Stomach (tissue), 9 donors: ENCODE data around the gene ZDHHC20. TPM values are rescaled to one million over a fixed set of nuclear protein-coding genes. Genes with fewer than 3 reads are reported as not detected.

ENCODE experiments used
- DNase-seq, 2 donors: peaks; one replicate each; pipeline versions ENCODE4 v3.0.0 to v3.0.0-alpha.2; 2013 to 2019
- H3K27ac ChIP-seq, 5 donors: fragments of 200-600 bp in 4 of 5; sonication (generic) in 4 of 5; one replicate each; pipeline ENCODE4 v1.5.1; 2013 to 2019; ENCODE audit warnings: mild to moderate bottlenecking in 1 of 5, moderate library complexity in 1 of 5
- H3K27me3 ChIP-seq, 3 donors: fragments of 200-600 bp; sonication (generic); one replicate each; pipeline ENCODE4 v1.5.1; 2017 to 2019; ENCODE audit warnings: mixed run types in 1 of 3
- H3K36me3 ChIP-seq, 4 donors: fragments of 200-600 bp; sonication (generic); 1 replicate in 3 of 4; 2 replicates in 1 of 4; pipeline ENCODE4 v1.5.1; 2016 to 2019
- H3K4me1 ChIP-seq, 4 donors: fragments of 200-600 bp; sonication (generic); one replicate each; pipeline ENCODE4 v1.5.1; 2016 to 2019
- H3K4me3 ChIP-seq, 4 donors: fragments of 200-600 bp; sonication (generic) in 3 of 4; one replicate each; pipeline ENCODE4 v1.5.1; 2016 to 2019; ENCODE audit warnings: mild to moderate bottlenecking in 1 of 4
- H3K9me3 ChIP-seq, 4 donors: fragments of 200-600 bp; sonication (generic); one replicate each; pipeline ENCODE4 v1.5.1; 2016 to 2019
- EP300 ChIP-seq: sonication (generic); formaldehyde crosslinking; IDR thresholded peaks from one replicate; pipeline ENCODE4 v1.6.1; 2017; ENCODE audit warnings: antibody characterized with exemption
- POLR2A ChIP-seq, 4 donors: fragments of 450-650 bp; IDR thresholded peaks; one replicate each; pipeline ENCODE4 v1.6.1; 2016; ENCODE audit warnings: antibody characterized with exemption in 4 of 4, control low read depth in 2 of 4, mild to moderate bottlenecking in 1 of 4, moderate library complexity in 1 of 4
- POLR2AphosphoS5 ChIP-seq, 3 donors: sonication (generic); formaldehyde crosslinking; IDR thresholded peaks; one replicate each; pipeline ENCODE4 v1.6.1; 2016; ENCODE audit warnings: antibody characterized with exemption in 3 of 3
- WGBS, 5 donors: extraction: QIAGEN DNeasy Blood & Tissue Kit in 3 of 5; methylation state at CpG; one replicate each; pipeline versions ENCODE4 v1.1.5 to v1.1.7; 2013 to 2018; 5-methylcytosine and 5-hydroxymethylcytosine counted together
- intact Hi-C: fragments of 100-400 bp; cut with DNase I; formaldehyde crosslinking; loops from one replicate; pipeline ENCODE4 v1.15.1; 2023; ENCODE audit warnings: low total_unique reads
- polyA plus RNA-seq, 3 donors: library from polyadenylated mRNA; stranded (reverse); fragments of 200-250 nt; gene quantifications; one replicate each; pipeline ENCODE4 v1.2.3, GENCODE V29; 2013
- total RNA-seq, 5 donors: library from RNA; depleted of rRNA; stranded (reverse); fragments of >200 nt; gene quantifications; one replicate each; pipeline versions ENCODE4 v1.1.0 to v1.2.3, GENCODE V29; 2014 to 2016
- TF ChIP-seq, protein P1 (sequence below), 7 experiments: fragments of 450-650 bp in 4 of 7; fragments of 200-600 bp in 3 of 7; sonication (generic) in 3 of 7; IDR thresholded peaks; one replicate each; pipeline ENCODE4 v1.5.1; 2016 to 2019; ENCODE audit warnings: antibody characterized with exemption in 7 of 7, control low read depth in 2 of 7, mild to moderate bottlenecking in 1 of 7
- donor health status: healthy with polysubstance abuse.
- donor health status: Bipolar disorder and iron deficiency.
- donor health status: healthy.

ZDHHC20 gene
- total and polyA plus RNA-seq, 8 donors: 13.9 to 329 (median 37.7) TPM

DNA sequence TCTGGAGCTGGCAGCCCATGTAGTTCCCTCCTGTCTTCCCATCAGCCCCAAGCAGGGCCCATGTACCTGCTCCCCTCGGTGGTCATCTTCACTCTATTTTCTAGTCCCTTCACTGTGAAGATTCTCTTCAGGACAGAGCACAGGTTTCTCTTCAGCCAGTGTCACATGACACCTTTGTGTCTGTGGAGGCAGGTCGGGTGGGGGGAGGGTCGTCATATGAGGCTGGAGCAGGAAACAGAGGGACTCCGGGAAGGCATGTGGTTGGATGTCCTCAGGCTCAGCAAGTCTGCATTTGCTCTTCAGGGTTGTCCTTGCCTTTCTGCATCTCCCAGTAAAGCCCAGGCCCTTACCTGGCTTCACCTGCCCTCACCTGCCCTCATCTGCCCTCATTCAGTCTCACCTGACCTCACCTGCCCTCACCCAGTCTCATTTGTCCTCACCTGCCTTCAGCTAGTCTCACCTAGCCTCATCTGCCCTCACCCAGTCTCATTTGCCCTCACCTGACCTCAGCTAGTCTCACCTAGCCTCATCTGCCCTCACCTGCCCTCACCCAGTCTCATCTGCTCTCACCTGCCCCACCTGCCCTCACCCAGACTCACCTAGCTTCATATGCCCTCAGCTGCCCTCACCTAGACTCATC lies 120.3 kb downstream of the ZDHHC20 start:
- peaks cover 0 to 9% (median 0%) of the 10 kb centered on the region in 4 donors for H3K9me3 ChIP-seq
- 34 to 51% (median 41%) methylated on average over 4 of the region's 4 CpGs for WGBS, 5 donors

DNA sequence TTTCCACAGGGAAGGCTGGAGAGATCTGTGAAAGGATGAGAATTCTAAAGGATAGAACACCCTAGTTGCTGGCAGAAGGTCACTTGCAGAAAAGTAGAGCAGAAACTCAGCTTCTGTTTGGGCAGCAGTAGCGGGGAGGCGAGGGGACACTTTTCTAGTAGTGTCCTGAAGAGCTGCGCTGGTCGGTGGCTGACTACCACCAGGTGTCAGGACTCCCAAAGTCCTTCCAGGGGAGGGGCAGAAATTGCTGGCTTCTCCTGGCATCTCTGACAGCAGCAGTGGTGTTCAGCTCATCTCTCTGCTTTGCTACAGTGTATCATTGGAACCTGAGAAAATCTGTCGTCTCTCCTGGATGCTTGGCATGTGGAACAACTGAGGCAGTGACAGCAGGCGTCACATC lies 120.9 kb downstream of the ZDHHC20 start:
- 80 to 90% (median 86%) methylated on average over 5 to 6 of the region's 6 CpGs for WGBS, 5 donors
- no peak for DNase-seq
- no peaks in the 10 kb centered on the region for H3K4me1 ChIP-seq
- no peaks in the 10 kb centered on the region for H3K36me3 ChIP-seq
- H3K9me3 ChIP-seq: peaks cover 0 to 9% (median 0%) of the 10 kb centered on the region in 4 donors
- H3K4me3 ChIP-seq: no peak overlapping the region
- H3K27ac ChIP-seq: no peak overlapping the region
- intact Hi-C loops: no loop called here
- TF ChIP-seq EP300 (no peak), POLR2A (IDR thresholded peaks at IDR 0.05) (no peak), POLR2AphosphoS5 (IDR thresholded peaks at IDR 0.05) (no peak)
- TF ChIP-seq, protein P1, sequence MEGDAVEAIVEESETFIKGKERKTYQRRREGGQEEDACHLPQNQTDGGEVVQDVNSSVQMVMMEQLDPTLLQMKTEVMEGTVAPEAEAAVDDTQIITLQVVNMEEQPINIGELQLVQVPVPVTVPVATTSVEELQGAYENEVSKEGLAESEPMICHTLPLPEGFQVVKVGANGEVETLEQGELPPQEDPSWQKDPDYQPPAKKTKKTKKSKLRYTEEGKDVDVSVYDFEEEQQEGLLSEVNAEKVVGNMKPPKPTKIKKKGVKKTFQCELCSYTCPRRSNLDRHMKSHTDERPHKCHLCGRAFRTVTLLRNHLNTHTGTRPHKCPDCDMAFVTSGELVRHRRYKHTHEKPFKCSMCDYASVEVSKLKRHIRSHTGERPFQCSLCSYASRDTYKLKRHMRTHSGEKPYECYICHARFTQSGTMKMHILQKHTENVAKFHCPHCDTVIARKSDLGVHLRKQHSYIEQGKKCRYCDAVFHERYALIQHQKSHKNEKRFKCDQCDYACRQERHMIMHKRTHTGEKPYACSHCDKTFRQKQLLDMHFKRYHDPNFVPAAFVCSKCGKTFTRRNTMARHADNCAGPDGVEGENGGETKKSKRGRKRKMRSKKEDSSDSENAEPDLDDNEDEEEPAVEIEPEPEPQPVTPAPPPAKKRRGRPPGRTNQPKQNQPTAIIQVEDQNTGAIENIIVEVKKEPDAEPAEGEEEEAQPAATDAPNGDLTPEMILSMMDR (IDR thresholded peaks at IDR 0.05): no peak
- H3K27me3 ChIP-seq: no peaks in the 10 kb centered on the region

More for the DNA sequence above, 120.3 kb downstream of the ZDHHC20 start:
- no peaks in the 10 kb centered on the region for H3K36me3 ChIP-seq
- intact Hi-C loops: no loop called here
- no peak overlapping the region for H3K4me3 ChIP-seq
- no peak for TF ChIP-seq EP300
- H3K27me3 ChIP-seq: no peaks in the 10 kb centered on the region
- H3K4me1 ChIP-seq: no peaks in the 10 kb centered on the region
- no peak for DNase-seq
- no peak overlapping the region for H3K27ac ChIP-seq

DNA sequence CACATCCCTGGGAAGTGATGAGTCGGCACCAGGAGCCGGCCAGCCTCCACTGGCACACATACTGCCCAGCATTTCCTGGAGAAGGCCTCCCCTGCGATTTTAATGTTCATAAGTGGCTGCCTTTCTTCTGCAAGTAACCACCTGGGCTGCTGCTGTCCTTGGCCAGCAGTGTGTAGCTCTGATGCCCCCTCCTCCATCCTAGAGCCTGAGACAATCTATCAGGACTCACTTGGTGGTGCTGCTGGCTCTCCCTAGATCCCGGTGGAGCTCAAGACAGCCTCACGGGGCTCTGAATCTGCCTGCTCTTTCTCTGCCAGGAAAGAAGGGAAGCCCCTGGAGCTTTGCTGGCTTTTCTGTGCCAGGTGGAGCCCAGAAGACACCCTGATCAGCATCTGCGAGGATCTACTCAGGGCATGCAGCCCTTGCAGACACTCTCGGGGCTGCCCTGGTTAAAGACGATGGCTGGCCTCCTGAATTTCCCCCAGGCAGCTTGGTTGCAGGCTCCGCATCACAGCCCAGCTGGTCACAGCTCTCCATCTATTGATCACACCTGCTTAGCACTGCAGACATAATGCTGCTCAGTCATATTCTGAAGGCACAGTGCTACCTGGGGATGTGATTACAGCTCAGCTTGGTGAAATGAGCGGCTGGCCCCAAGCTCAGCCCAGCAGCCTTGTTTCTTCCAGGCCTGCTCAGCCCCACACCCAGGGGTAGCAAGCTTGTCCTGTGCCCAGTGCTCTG lies 122.3 kb downstream of the ZDHHC20 start:
- H3K27me3 ChIP-seq: no peaks in the 10 kb centered on the region
- no peak overlapping the region for H3K27ac ChIP-seq
- TF ChIP-seq POLR2AphosphoS5 (IDR thresholded peaks at IDR 0.05) (no peak), POLR2A (IDR thresholded peaks at IDR 0.05) (no peak), EP300 (no peak)
- TF ChIP-seq, protein P1 (IDR thresholded peaks at IDR 0.05): no peak
- intact Hi-C loops: no loop called here
- H3K4me3 ChIP-seq: no peak overlapping the region
- DNase-seq: no peak
- no peaks in the 10 kb centered on the region for H3K4me1 ChIP-seq
- H3K36me3 ChIP-seq: no peaks in the 10 kb centered on the region
- H3K9me3 ChIP-seq: peaks cover 0 to 9% (median 0%) of the 10 kb centered on the region in 4 donors
- 62 to 81% (median 78%) methylated on average over 3 to 10 of the region's 10 CpGs for WGBS, 5 donors

DNA sequence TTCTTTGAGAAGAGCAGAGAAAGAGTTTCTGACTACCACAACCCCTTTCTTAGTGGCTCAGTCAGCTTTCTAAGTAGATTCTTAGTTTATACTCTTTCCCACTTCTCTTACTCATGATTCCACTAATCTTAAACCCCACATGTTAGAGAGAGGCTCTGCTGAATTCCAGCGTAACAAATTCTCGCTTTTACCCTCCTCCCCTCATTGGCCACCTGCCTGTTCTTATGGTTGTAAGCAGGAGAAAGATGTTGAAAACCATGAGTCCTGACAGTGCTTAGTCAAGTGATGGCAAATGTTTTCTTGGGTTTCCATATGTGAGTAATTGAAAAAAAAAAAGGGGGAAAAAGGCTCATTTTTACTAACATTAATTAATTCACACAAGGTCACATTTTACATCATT lies 125.9 kb downstream of the ZDHHC20 start:
- no peak for DNase-seq
- Histone ChIP-seq H3K4me3 (no peak overlapping the region), H3K4me1 (no peaks in the 10 kb centered on the region), H3K27me3 (no peaks in the 10 kb centered on the region), H3K9me3 (peaks cover 0 to 9% (median 0%) of the 10 kb centered on the region in 4 donors), H3K36me3 (no peaks in the 10 kb centered on the region), H3K27ac (no peak overlapping the region)
- WGBS, 5 donors: 39 to 96% (median 73%) methylated on average over 2 of the region's 2 CpGs
- intact Hi-C loops: no loop called here
- TF ChIP-seq, protein P1 (IDR thresholded peaks at IDR 0.05): no peak
- no peak for TF ChIP-seq POLR2AphosphoS5 (IDR thresholded peaks at IDR 0.05)
- TF ChIP-seq EP300: no peak
- TF ChIP-seq POLR2A (IDR thresholded peaks at IDR 0.05): no peak
